H9 (cell line): Measurements from ENCODE around the gene MYADM. TPM values are rescaled to one million over a fixed set of nuclear protein-coding genes. Genes with fewer than 3 reads are reported as not detected.

Experiments
- DNase-seq: peaks from one replicate; pipeline ENCODE4 v3.0.0-alpha.2; 2017
- H2AFZ ChIP-seq: one replicate; pipeline ENCODE4 v1.6.1; 2013; ENCODE audit warnings: mild to moderate bottlenecking, low read length, control low read depth, moderate library complexity
- H2AK5ac ChIP-seq: 2 replicates; pipeline ENCODE4 v1.6.1; 2013; ENCODE audit warnings: low read length, control low read depth, mixed read lengths; ENCODE audit not compliant: insufficient read length
- H2BK120ac ChIP-seq: one replicate; pipeline ENCODE4 v1.6.1; 2013; ENCODE audit warnings: low read depth, mild to moderate bottlenecking, low read length, control low read depth, inconsistent platforms; ENCODE audit not compliant: poor library complexity, severe bottlenecking
- H2BK12ac ChIP-seq: 2 replicates; pipeline ENCODE4 v1.6.1; 2013; ENCODE audit warnings: low read length, control low read depth, mixed read lengths, low read depth; ENCODE audit not compliant: insufficient read length
- H2BK15ac ChIP-seq: 2 replicates; pipeline ENCODE4 v1.6.1; 2013; ENCODE audit warnings: low read depth, low read length, control low read depth
- H2BK20ac ChIP-seq: one replicate; pipeline ENCODE4 v1.6.1; 2013; ENCODE audit warnings: low read depth, mild to moderate bottlenecking, low read length, control low read depth, inconsistent platforms; ENCODE audit not compliant: poor library complexity, severe bottlenecking
- H2BK5ac ChIP-seq: 2 replicates; pipeline ENCODE4 v1.6.1; 2013; ENCODE audit warnings: low read length, control low read depth, mixed read lengths; ENCODE audit not compliant: insufficient read length
- H3K14ac ChIP-seq: 2 replicates; pipeline ENCODE4 v1.6.1; 2013; ENCODE audit warnings: low read length, control low read depth; ENCODE audit not compliant: insufficient read depth
- H3K18ac ChIP-seq: 2 replicates; pipeline ENCODE4 v1.6.1; 2013; ENCODE audit warnings: low read depth, mild to moderate bottlenecking, mixed read lengths, low read length, control low read depth; ENCODE audit not compliant: insufficient read length
- H3K23ac ChIP-seq: 2 replicates; pipeline ENCODE4 v1.6.1; 2013; ENCODE audit warnings: low read length, control low read depth, mixed read lengths, low read depth; ENCODE audit not compliant: insufficient read length
- H3K23me2 ChIP-seq: 2 replicates; pipeline ENCODE4 v1.6.1; 2013; ENCODE audit warnings: low read depth, mild to moderate bottlenecking, mixed read lengths, low read length, control low read depth; ENCODE audit not compliant: insufficient read length, poor library complexity, severe bottlenecking
- H3K27ac ChIP-seq: 2 replicates; pipeline ENCODE4 v1.5.1; 2013; ENCODE audit warnings: low read length, control low read depth, mixed read lengths, low read depth; ENCODE audit not compliant: insufficient read length
- H3K27me3 ChIP-seq: 2 replicates; pipeline ENCODE4 v1.6.1; 2013; ENCODE audit warnings: low read length, control low read depth, inconsistent platforms; ENCODE audit not compliant: insufficient read depth
- H3K4ac ChIP-seq: 2 replicates; pipeline ENCODE4 v1.6.1; 2013; ENCODE audit warnings: low read depth, mild to moderate bottlenecking, control low read depth, inconsistent platforms, low read length, moderate library complexity
- H3K4me1 ChIP-seq: 2 replicates; pipeline ENCODE4 v1.6.1; 2013; ENCODE audit warnings: low read length, control low read depth, inconsistent platforms; ENCODE audit not compliant: insufficient read depth
- H3K4me2 ChIP-seq: 2 replicates; pipeline ENCODE4 v1.6.1; 2013; ENCODE audit warnings: low read length, control low read depth, mixed read lengths; ENCODE audit not compliant: insufficient read length, insufficient read depth
- H3K56ac ChIP-seq: 2 replicates; pipeline ENCODE4 v1.6.1; 2013; ENCODE audit warnings: low read depth, mild to moderate bottlenecking, mixed read lengths, low read length, control low read depth; ENCODE audit not compliant: insufficient read length
- H3K79me1 ChIP-seq: 2 replicates; pipeline ENCODE4 v1.6.1; 2013; ENCODE audit warnings: low read depth, mild to moderate bottlenecking, moderate library complexity, low read length, control low read depth, inconsistent platforms; ENCODE audit not compliant: insufficient read depth, poor library complexity, severe bottlenecking
- H3K79me2 ChIP-seq: 2 replicates; pipeline ENCODE4 v1.6.1; 2013; ENCODE audit warnings: low read length, control low read depth, inconsistent platforms; ENCODE audit not compliant: insufficient read depth
- H3K9ac ChIP-seq: 2 replicates; pipeline ENCODE4 v1.6.1; 2013; ENCODE audit warnings: low read length, control low read depth, mixed read lengths; ENCODE audit not compliant: insufficient read length; ENCODE audit errors: extremely low read depth
- H3K9me3 ChIP-seq: one replicate; pipeline ENCODE4 v1.6.1; 2013; ENCODE audit warnings: low read depth, low read length, inconsistent platforms; ENCODE audit not compliant: control insufficient read depth
- H3T11ph ChIP-seq: one replicate; pipeline ENCODE4 v1.6.1; 2013; ENCODE audit warnings: mild to moderate bottlenecking, low read length, control low read depth, inconsistent platforms
- H4K20me1 ChIP-seq: one replicate; pipeline ENCODE4 v1.6.1; 2013; ENCODE audit not compliant: control insufficient read depth, insufficient read length, insufficient read depth
- H4K5ac ChIP-seq: 2 replicates; pipeline ENCODE4 v1.6.1; 2013; ENCODE audit warnings: low read depth, mild to moderate bottlenecking, mixed read lengths, low read length, control low read depth; ENCODE audit not compliant: insufficient read length
- H4K8ac ChIP-seq: replicated peaks from 2 replicates; pipeline ENCODE4 v1.6.1; 2013; ENCODE audit warnings: low read length, control low read depth, mixed read lengths, low read depth; ENCODE audit not compliant: insufficient read length
- H4K91ac ChIP-seq: 2 replicates; pipeline ENCODE4 v1.6.1; 2013; ENCODE audit warnings: low read depth, mild to moderate bottlenecking, moderate library complexity, mixed read lengths, low read length, control low read depth; ENCODE audit not compliant: insufficient read length
- H3K27ac Mint-ChIP-seq, 3 experiments: 2 replicates in 2 of 3; 3 replicates in 1 of 3; pipeline ENCODE4 v1.8.0; 2020 to 2021; ENCODE audit warnings: mixed read lengths in 3 of 3, mild to moderate bottlenecking in 1 of 3, moderate library complexity in 1 of 3
- H3K27me3 Mint-ChIP-seq: 2 replicates; pipeline ENCODE4 v1.8.0; 2021; ENCODE audit warnings: low read depth, mild to moderate bottlenecking, moderate library complexity, mixed read lengths
- H3K36me3 Mint-ChIP-seq, 3 experiments: 2 replicates in 2 of 3; 3 replicates in 1 of 3; pipeline ENCODE4 v1.8.0; 2020 to 2021; ENCODE audit warnings: low read depth in 3 of 3, mixed read lengths in 3 of 3; ENCODE audit not compliant: insufficient read depth in 1 of 3
- H3K4me1 Mint-ChIP-seq, 2 experiments: 2 replicates each; pipeline ENCODE4 v1.8.0; 2020; ENCODE audit warnings: mixed read lengths in 2 of 2
- H3K4me3 Mint-ChIP-seq, 2 experiments: 2 replicates in 1 of 2; 3 replicates in 1 of 2; pipeline ENCODE4 v1.8.0; 2020 to 2021; ENCODE audit warnings: mild to moderate bottlenecking in 2 of 2, mixed read lengths in 2 of 2, moderate library complexity in 1 of 2
- H3K9me3 Mint-ChIP-seq, 2 experiments: 2 replicates in 1 of 2; 3 replicates in 1 of 2; pipeline ENCODE4 v1.8.0; 2020; ENCODE audit warnings: mild to moderate bottlenecking in 2 of 2, mixed read lengths in 2 of 2, moderate library complexity in 1 of 2
- CTCF ChIP-seq: fragments of 200-600 bp; sonication (generic); conservative IDR thresholded peaks from 3 replicates; pipeline ENCODE4 v1.8.0; 2021; ENCODE audit warnings: antibody characterized with exemption, mild to moderate bottlenecking
- WGBS: extraction: QIAGEN DNeasy Blood & Tissue Kit; methylation state at CpG from one replicate; pipeline ENCODE4 v1.1.7; 2013; ENCODE audit warnings: missing lambda C conversion rate, low lambda C conversion rate, mixed read lengths; ENCODE audit not compliant: insufficient read length; ENCODE audit errors: extremely low coverage; 5-methylcytosine and 5-hydroxymethylcytosine counted together
- total RNA-seq: library from RNA; stranded (reverse); gene quantifications from 2 replicates; pipeline ENCODE4 v1.2.1, GENCODE V29; 2021

The MYADM gene
- total RNA-seq, 1 experiment from 2014 or later: 116 TPM

- H3K27me3 Mint-ChIP-seq: peaks cover 24% of the 10 kb centered on the region
- H3K27me3 ChIP-seq: no peaks in the 10 kb centered on the region; the same call in 1 of the 2 replicates
- no peaks in the 10 kb centered on the region for H3K23me2 ChIP-seq
- peaks cover 0 to 2% of the 10 kb centered on the region in 2 experiments; a peak in 1 of 5 replicates for H3K9me3 Mint-ChIP-seq
- no CpG with 5 or more reads among the region's 8 CpGs for WGBS
- no peak overlapping the region for H3K4me2 ChIP-seq
- no peaks in the 10 kb centered on the region for H3K9me3 ChIP-seq
- H2BK12ac ChIP-seq: no peak overlapping the region
- H3K56ac ChIP-seq: no peak overlapping the region
- no peak overlapping the region for H3T11ph ChIP-seq
- no peaks in the 10 kb centered on the region; a peak in 1 of 7 replicates for H3K36me3 Mint-ChIP-seq
- no peak overlapping the region for H2BK15ac ChIP-seq
- no peak overlapping the region for H2BK120ac ChIP-seq
- H3K79me2 ChIP-seq: no peaks in the 10 kb centered on the region
- DNase-seq: no peak
- no peak for TF ChIP-seq CTCF
- peaks cover 0 to 2% of the 10 kb centered on the region in 2 experiments; a peak in 3 of 4 replicates for H3K4me1 Mint-ChIP-seq
- no peak overlapping the region for H3K27ac Mint-ChIP-seq
- no peaks in the 10 kb centered on the region for H4K20me1 ChIP-seq
- H4K8ac ChIP-seq: no peak overlapping the region
- no peak overlapping the region for H3K27ac ChIP-seq
- H3K14ac ChIP-seq: no peak overlapping the region
- no peaks in the 10 kb centered on the region for H3K79me1 ChIP-seq
- no peak overlapping the region for H2BK5ac ChIP-seq
- no peak overlapping the region for H3K9ac ChIP-seq
- no peak overlapping the region for H3K4me3 Mint-ChIP-seq
- no peak overlapping the region for H3K23ac ChIP-seq
- no peak overlapping the region for H3K18ac ChIP-seq
- H3K4me1 ChIP-seq: no peaks in the 10 kb centered on the region
- no peak overlapping the region for H4K5ac ChIP-seq
- no peak overlapping the region for H4K91ac ChIP-seq
- H3K4ac ChIP-seq: no peak overlapping the region
- H2BK20ac ChIP-seq: no peak overlapping the region
- no peak overlapping the region for H2AK5ac ChIP-seq
- no peak overlapping the region for H2AFZ ChIP-seq
Measured at GRCh38 chr19:53847555-53847954, 20.1 kb upstream of the MYADM start.
